Stimulated activated CD4-positive, alpha-beta T cell treated with anti-CD3 and anti-CD28 coated beads, Interleukin-15, amount 100 ng/mL, for 1 hour (primary cell): Measurements from ENCODE around the gene GNPDA2.

Experiments
- DNase-seq, 2 donors: peaks; one replicate each; pipeline ENCODE4 v3.0.0-alpha.2; 2020; ENCODE audit warnings: low read depth in 1 of 2, low spot score in 1 of 2

The GNPDA2 gene

DNA sequence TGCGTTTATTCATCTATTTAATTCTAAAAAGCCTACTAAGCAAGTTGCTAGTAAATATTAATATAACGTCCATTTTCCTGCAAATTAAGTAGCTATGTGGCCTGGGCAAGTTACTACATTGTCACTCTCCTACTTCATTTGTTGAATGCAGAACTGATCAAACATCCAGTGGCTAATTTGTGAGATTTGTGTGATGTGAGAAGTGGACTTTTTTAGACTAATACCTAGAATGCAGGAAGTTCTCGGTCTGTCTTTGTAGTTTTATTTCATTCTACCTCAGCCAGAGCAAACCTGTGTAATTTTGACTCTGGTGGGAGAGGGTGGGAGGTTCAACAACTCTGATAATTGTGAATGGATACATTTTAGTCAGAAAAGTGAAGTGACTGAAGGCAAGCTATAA lies 47.3 kb downstream of the GNPDA2 start:
- DNase-seq = no peak

DNA sequence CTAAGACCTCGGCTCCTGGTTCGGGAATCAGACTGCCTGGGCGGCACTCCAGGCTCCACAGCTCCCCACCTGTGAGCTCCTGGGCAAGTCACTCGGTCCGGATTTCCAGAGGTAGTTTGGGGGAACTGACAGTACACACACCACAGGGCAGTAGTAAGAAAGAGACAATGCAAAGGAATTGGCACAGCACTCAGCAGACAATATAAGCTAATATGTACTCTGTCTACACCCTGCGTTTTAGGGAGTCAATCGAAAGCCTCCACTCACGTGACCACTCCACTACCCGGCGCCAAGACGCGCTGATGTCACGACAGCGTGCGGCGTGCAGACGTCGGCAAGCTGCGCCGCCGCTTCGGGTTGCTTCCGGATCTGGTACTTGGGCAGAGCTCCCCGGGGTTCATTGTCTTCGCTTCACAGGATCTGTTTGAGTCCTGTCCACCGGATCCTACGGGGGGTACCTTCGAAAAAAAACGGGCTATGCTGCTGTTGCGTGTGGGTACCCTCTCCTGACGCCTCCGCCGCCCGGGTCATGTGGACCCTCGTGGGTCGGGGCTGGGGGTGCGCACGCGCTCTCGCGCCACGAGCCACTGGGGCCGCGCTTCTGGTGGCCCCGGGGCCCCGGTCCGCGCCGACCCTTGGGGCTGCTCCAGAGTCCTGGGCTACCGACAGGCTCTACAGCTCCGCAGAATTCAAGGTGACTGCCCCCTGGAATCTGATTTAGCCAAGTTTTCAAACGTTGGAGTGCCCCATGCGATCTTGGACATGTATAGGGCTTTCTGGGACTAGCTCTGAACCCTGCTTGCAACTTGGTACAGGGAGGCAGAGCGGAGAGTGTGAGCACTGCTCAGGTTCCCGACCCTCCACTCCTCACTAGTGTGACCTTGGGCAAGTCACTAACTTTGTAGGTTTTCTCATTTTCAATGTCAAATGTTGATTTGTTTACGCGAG lies 48.0 kb downstream of the GNPDA2 start, which contains the start of gene GUF1:
Gene GUF1 (plus strand): TSS at position 327 of the 948 bp plus-strand sequence. CDS start 203 bp downstream, at position 530.
- DNase-seq = peak; percentile 74 to 82

DNA sequence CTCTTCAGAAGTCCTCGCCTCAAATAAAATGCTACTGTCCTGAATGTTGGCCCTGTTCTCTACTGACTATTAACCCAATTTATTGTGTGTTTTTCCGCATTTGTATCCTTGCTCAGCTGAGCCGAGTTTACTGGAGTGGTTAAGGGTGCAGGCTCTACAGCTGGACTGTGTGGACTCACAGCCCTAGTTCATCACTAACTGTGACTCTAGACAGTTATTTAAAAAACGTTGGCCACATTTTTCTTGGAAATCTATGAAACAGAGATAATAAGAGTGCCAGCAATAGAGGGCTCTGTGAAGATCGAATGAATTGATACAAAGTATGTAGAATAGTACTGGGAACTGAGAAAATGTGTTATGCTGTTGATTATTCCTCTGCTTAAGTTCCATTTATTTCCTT lies 51.0 kb downstream of the GNPDA2 start:
- DNase-seq = no peak

DNA sequence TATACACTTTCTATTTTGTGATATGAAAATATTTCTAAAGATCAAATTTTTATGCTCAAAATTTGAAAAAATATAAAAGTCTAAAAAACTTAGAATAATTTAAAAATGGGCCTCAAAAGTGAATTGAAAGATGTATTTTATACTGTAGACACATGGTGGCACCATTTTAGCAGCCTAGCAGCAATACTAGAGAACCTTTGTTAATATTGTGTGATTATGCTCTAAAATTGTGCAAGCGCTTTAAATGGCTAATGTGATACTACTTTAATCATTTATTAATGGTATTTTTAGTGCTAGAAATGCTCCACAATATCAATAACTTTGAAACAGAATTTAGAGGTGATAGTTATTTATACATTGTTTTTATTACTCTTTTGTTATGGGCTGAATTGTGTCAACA lies 51.9 kb downstream of the GNPDA2 start:
- no peak for DNase-seq

DNA sequence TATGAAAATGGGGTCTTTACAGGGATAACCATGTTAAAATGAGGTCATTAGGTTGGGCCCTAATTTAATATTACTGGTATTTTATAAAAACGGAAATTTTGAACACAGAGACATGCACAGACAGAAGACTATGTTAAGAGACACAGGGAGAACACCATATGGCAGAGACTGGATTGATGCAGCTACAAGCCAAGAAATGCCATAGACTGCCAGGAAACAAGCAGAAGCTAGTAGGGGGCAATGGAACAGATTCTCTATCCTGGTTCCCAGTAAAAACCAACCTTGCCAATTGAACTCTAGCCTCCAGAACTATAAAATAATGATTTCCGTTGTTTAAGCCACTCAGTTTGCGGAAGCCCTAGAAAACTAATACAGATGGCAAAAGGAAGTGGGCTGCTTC lies 54.7 kb downstream of the GNPDA2 start:
- no peak for DNase-seq

DNA sequence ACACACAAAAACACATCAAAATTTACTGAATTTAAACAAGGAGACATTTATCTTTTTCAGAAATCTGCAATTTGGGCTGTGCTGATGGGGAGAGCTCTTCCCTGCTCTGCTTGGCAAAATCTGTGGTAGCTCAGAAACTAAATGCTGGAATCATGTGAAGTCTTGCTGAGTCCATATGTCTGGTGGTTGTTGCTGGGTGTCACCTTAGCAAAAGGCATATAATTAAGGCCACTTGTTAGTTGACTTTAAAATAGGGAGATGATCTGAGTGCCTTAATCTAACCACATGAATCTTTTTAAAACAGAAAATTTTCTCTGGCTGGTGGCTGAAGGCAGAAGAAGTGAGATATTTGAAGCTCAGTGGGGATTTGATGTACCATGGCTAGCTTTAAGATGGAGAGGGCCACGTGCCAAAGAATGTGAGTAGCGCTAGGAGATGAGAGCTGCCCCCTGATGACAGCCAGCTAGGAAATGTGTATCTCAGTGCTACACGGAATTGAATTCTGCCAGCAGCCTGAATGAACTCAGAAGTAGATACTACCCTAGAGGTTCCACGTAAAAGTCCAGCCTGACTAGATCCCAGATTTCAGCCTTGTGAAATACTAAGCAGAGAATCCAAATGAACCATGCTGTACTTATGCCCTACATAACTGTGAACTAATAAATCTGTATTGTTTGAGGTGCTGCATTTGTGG lies 55.7 kb downstream of the GNPDA2 start:
- DNase-seq = no peak

DNA sequence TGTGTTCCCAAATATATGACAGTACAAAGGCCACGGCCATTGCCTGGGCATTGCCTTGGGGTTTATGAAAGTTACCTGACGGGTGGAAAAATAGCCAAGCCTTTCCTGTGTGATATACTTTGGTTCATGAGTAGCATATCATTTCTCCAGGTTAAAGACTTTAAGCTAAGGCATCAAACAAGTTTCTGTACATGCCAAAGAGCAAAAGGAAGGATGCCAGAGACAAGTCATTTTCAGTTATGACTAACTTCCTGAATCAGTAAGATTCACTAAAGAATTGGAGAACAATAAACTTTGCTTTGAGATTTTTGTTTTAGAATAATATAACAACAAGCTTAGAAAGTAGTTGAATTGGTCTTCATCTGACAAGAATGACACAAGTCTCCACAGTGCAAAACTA lies 57.8 kb downstream of the GNPDA2 start:
- DNase-seq = no peak

DNA sequence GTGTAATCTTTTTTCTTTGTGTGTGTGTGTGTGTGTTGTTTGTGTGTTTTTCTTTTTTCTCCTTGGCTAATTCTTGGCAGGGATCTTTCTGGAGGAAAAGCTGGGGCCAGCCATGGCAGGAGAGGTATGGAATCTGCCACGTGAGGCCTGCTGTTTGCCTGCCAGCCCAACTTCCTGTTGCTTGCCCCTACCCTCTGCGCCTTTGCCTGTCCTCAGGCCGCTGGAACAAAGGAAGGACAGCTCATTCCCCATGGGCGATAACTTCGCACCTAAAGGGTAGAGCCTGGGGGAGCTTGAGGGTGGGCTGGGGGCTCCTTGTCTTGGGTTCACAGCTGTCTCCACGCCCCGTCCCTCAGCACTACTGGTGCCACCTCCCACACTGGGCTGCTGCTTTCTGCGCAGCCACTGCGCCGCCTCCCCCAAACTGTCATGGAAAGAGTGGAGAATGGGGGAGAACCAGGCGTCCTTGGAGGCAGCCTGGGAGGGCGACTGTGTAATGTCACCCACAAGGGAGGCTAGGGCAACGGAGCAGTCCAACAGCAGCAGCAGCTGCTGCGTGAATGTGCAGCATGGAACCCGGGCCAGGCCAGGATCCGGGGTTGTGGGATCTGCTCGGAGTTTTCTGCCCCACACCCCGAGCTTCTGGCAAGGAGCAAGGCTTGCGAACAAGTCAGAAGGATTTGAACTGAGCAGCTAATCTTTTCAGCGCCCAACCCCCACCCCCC lies 62.7 kb downstream of the GNPDA2 start:
- DNase-seq = no peak

DNA sequence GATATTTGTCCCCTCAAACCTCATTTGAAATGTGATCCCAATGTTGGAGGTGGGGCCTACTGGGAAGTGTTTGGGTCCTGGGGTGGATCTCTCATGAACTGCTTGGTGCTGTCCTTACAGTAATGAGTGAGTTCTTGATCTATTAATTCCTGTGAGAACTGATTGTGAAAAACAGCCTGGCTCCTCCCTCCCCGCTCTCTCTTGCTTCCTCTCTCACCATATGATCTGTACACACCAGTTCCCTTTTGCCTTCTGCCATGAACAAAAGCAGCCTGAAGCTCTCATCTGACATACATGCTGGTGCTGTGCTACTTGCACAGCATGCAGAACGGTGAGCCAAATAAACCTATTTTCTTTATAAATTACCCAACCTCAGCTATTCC lies 63.7 kb downstream of the GNPDA2 start:
- DNase-seq = no peak

DNA sequence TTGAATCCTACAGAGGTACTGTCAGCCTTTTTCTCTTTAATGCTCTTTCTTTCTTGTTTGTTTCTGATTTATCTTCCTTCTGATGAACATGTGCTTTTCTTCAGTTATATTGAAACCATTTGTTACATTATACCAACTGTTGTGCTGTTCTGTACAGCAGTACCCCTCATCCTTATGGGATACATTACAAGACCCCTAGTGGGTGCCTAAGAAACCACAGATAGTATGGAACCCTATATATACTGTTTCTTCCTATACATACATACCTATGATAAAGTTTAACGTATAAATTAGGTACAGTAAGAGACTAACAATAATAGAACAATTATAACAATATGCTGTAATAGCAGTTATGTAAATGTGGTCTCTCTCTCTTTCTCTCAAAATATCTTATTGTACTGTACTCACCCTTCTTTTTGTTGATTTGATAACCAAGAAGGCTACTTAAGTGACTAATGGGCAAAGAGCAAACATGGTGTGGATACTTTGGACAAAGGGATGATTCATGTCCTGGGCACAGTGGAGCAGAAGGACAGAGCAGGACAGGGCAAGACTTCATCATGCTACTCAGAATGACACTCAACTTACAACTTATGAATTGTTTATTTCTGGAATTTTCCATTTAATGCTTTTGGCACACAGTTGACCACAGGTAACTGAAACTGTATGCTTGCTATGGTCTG lies 64.3 kb downstream of the GNPDA2 start:
- DNase-seq = no peak

DNA sequence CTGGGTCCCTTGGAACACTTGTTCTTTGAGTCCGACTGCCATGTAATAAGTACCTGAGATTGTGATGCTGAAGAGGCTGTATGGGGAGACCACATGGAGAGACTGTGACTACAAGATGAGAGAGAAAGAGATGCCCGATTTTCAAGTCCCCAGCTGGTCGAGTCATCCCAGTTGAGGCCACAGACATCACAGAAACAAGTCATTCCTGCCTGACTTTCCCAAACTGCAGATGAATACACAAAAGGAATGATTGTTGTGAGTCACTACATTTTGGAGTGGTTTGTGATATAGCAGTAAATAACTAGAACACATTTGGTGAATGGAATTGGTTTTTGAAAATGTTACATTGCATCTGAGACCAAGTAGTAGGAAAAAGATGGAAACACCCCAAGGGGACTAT lies 66.0 kb downstream of the GNPDA2 start:
- DNase-seq = no peak

DNA sequence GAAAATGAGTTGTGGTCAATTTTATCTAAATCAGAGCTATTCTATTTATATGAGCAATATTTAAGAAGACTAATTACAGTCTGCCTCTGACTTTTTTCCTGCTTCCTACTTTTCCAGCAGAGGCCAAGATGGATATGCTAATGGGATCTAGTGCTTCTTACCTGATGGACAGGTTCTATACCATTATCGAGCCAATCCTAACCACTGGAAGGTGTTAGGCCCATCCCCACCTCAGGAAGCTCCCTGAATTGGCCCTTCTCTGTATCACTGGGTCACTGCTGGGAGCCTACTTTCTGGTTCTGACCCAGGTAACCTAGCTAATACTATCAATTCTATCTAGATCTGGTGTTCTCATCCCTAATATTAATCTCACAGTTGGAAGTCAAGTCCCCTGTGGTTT lies 74.4 kb downstream of the GNPDA2 start:
- no peak for DNase-seq
